GM12878 (cell line): Measurements from ENCODE around the gene PRCC. TPM values are rescaled to one million over a fixed set of nuclear protein-coding genes. Genes with fewer than 3 reads are reported as not detected.

Experiments used
- ATAC-seq: fragments of 200-7000 bp; cut with Tn5 transposase; 3 replicates; pipeline ENCODE4 v1.9.1; 2020; ENCODE audit warnings: mild to moderate bottlenecking, moderate library complexity
- BruUV-seq: library from RNA; stranded (reverse); fragments of 400-500 nt; replicated peaks from 2 replicates; lab custom pipeline; 2021; lab: Mats Ljungman, UMichigan
- CTCF ChIA-PET: fragments of 300-600 bp; sonication (Branson Sonifier 250); formaldehyde crosslinking; extraction: SDS; loops from one replicate; lab custom pipeline; 2021; ENCODE audit warnings: inconsistent platforms; lab: Yijun Ruan, JAX
- POLR2A ChIA-PET: fragments of 350-600 bp; formaldehyde crosslinking; extraction: SDS; loops from one replicate; lab custom pipeline; 2021; ENCODE audit warnings: inconsistent platforms; lab: Charles Lee
- RAD21 ChIA-PET: fragments of 300-600 bp; sonication (Branson Sonifier 250); formaldehyde crosslinking; loops from one replicate; lab custom pipeline; 2023; ENCODE audit warnings: antibody characterized with exemption; ENCODE audit not compliant: unreplicated experiment; lab: Charles Lee
- SMC1A ChIA-PET: fragments of 300-600 bp; sonication (Branson Sonifier 250); formaldehyde crosslinking; loops from one replicate; lab custom pipeline; 2023; ENCODE audit not compliant: unreplicated experiment, uncharacterized antibody; lab: Charles Lee
- DNase-seq: peaks from one replicate; pipeline ENCODE4 v3.0.0-alpha.2; 2011; ENCODE audit warnings: low read depth, low spot score
- FAIRE-seq: peaks from 3 replicates; lab custom pipeline; 2011; peaks lifted over from hg19 to GRCh38; lab: Jason Lieb, UNC
- H2AFZ ChIP-seq: 2 replicates; pipeline ENCODE4 v1.6.0; 2011; ENCODE audit warnings: low read depth, low read length, control low read depth; ENCODE audit not compliant: control insufficient read depth
- H3K27ac ChIP-seq: 2 replicates; pipeline ENCODE4 v1.5.1; 2011; ENCODE audit warnings: control low read depth; ENCODE audit not compliant: control insufficient read depth, insufficient read depth
- H3K27me3 ChIP-seq, 2 experiments: replicated peaks in 1 of 2; 2 replicates each; pipeline versions ENCODE4 v1.6.0 to v1.6.1; 2011; ENCODE audit warnings: low read length in 1 of 2; ENCODE audit not compliant: control insufficient read depth in 2 of 2, insufficient read depth in 2 of 2
- H3K36me3 ChIP-seq, 2 experiments: 2 replicates each; pipeline ENCODE4 v1.5.1; 2011; ENCODE audit warnings: low read length in 1 of 2; ENCODE audit not compliant: control insufficient read depth in 2 of 2, insufficient read depth in 2 of 2
- H3K4me1 ChIP-seq: 2 replicates; pipeline ENCODE4 v1.6.1; 2011; ENCODE audit warnings: mild to moderate bottlenecking, low read length, moderate library complexity, mixed read lengths; ENCODE audit not compliant: control insufficient read depth, insufficient read depth
- H3K4me2 ChIP-seq: 2 replicates; pipeline ENCODE4 v1.6.0; 2011; ENCODE audit warnings: control low read depth; ENCODE audit not compliant: control insufficient read depth, insufficient read depth
- H3K4me3 ChIP-seq: fragments of 200-600 bp; sonication (generic); 2 replicates; pipeline ENCODE4 v1.5.1; 2016
- H3K79me2 ChIP-seq: 2 replicates; pipeline ENCODE4 v1.6.0; 2011; ENCODE audit warnings: low read length; ENCODE audit not compliant: control insufficient read depth, insufficient read depth
- H3K9ac ChIP-seq: 2 replicates; pipeline ENCODE4 v1.8.0; 2011; ENCODE audit warnings: low read length, control low read depth, mixed read lengths; ENCODE audit not compliant: control insufficient read depth, insufficient read depth
- H3K9me3 ChIP-seq: replicated peaks from 3 replicates; pipeline ENCODE4 v1.5.1; 2011; ENCODE audit warnings: mild to moderate bottlenecking, low read length; ENCODE audit not compliant: control insufficient read depth, insufficient read depth
- H4K20me1 ChIP-seq: 2 replicates; pipeline ENCODE4 v1.6.0; 2011; ENCODE audit not compliant: control insufficient read depth, insufficient read depth
- MYB ChIP-seq: fragments of 150-350 bp; IDR thresholded peaks from 2 replicates; pipeline ENCODE4 v1.6.1; 2014; ENCODE audit warnings: mild to moderate bottlenecking, low read depth, low read length, borderline replicate concordance
- PAX8 ChIP-seq: fragments of 450-650 bp; IDR thresholded peaks from 2 replicates; pipeline ENCODE4 v1.6.1; 2017; ENCODE audit warnings: mild to moderate bottlenecking, moderate library complexity
- POLR2AphosphoS5 ChIP-seq: IDR thresholded peaks from 2 replicates; pipeline ENCODE4 v1.6.1; 2011; ENCODE audit warnings: mild to moderate bottlenecking, low read length, inconsistent platforms
- SUPT20H ChIP-seq: IDR thresholded peaks from 2 replicates; pipeline ENCODE4 v1.6.1; 2011; ENCODE audit warnings: low read depth, mild to moderate bottlenecking, low read length, moderate library complexity, borderline replicate concordance; ENCODE audit not compliant: control insufficient read depth
- ZNF207 ChIP-seq: fragments of 450-650 bp; IDR thresholded peaks from 2 replicates; pipeline ENCODE4 v1.6.1; 2014; ENCODE audit warnings: antibody characterized with exemption, mild to moderate bottlenecking, borderline replicate concordance
- ZNF24 ChIP-seq: fragments of 450-650 bp; IDR thresholded peaks from 2 replicates; pipeline ENCODE4 v1.6.1; 2017; ENCODE audit warnings: antibody characterized with exemption, mild to moderate bottlenecking
- ZNF687 ChIP-seq: fragments of 450-650 bp; IDR thresholded peaks from 2 replicates; pipeline ENCODE4 v1.6.1; 2017; ENCODE audit warnings: mild to moderate bottlenecking, moderate library complexity
- WGBS: methylation state at CpG from one replicate; pipeline ENCODE4 v1.1.6; 2016; ENCODE audit warnings: low lambda C conversion rate; ENCODE audit not compliant: insufficient replicate concordance, insufficient coverage; ENCODE audit errors: missing lambda C conversion rate; 5-methylcytosine and 5-hydroxymethylcytosine counted together
- in situ Hi-C: fragments of 300-500 bp; cut with MboI; formaldehyde crosslinking; loops from 9 replicates; pipeline ENCODE4 v1.14.3; 2018; ENCODE audit warnings: mixed read lengths
- intact Hi-C: fragments of 100-400 bp; cut with micrococcal nuclease; formaldehyde crosslinking; loops from one replicate; pipeline ENCODE4 v1.14.2; 2022; ENCODE audit not compliant: unreplicated experiment
- polyA plus RNA-seq, 11 experiments: library from polyadenylated mRNA; depleted of rRNA in 4 of 11; unstranded in 6 of 11; stranded (reverse) in 5 of 11; fragments of >200 nt; fragmentation: Nextera tagmentation in 4 of 11; fragmentation: Illumina TruSeq in 1 of 11; extraction: Ambion mirVana in 4 of 11; extraction: Trizol in 1 of 11; gene quantifications; 1 replicate in 1 of 11; 2 replicates in 10 of 11; pipeline versions ENCODE4 v1.2.1 to v1.2.3, GENCODE V29; 2011 to 2016; ENCODE audit warnings: inconsistent platforms in 2 of 11, missing spikeins in 2 of 11, low read depth in 1 of 11
- total RNA-seq, 4 experiments: library from RNA; depleted of rRNA in 3 of 4; stranded (reverse); fragments of >200 nt in 3 of 4; fragmentation: Illumina TruSeq in 1 of 4; extraction: Trizol in 1 of 4; gene quantifications; 2 replicates each; pipeline versions ENCODE4 v1.2.1 to v1.2.3, GENCODE V29; 2013 to 2021

Gene PRCC
- total and polyA plus RNA-seq, 10 of the 15 experiments (the other 5 are each of a cell fraction or from before 2014, with no cell fraction given), result 23.8 to 132 (median 63.1) TPM

DNA sequence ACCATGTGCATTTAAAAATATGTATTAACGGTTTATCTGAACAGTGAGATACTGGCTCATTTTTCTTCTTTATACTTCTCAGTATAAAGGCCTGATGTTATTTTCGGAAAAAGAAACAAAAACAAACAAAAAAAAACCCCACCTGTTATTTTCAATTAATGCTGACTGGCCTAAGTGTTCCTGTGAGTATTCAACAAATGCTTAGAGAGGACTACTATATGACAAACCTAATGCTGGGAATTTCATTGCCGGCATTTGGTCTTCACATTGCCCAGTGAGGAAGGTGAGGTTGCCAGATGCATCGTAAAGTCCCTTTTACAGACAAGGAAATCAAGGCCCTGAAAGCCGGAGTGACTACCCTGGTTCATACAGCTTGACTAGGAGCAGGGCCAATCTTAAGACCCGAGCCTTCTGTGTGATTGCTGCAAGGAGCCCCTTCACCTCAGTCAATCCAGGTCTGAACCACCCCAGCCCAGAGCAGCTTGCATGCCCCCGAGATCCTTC lies 27.0 kb upstream of the PRCC start:
- Histone ChIP-seq H3K9ac (peak overlapping the region; percentile 64), H3K4me2 (peak overlapping the region; percentile 32), H3K79me2 (peaks cover 23% of the 10 kb centered on the region), H3K4me3 (peak overlapping the region; percentile 68), H2AFZ (peak overlapping the region; percentile 76; the same call in 1 of the 2 replicates), H4K20me1 (no peaks in the 10 kb centered on the region), H3K36me3 (peaks cover 19 to 30% of the 10 kb centered on the region in 2 experiments), H3K27ac (peak overlapping the region; percentile 76)
- RAD21 ChIA-PET, result interaction anchor here (1.2 to 2.7 kb wide), 11 partner anchors 10 to 119 kb away, joined by 3 to 49 read pairs (median 6); partner anchors contain the start of genes HDGF, ISG20L2, METTL25B and PRCC
- CTCF ChIA-PET, result interaction anchor here (0.8 to 3.7 kb wide), 11 partner anchors 9 to 142 kb away, joined by 3 to 56 read pairs (median 7); partner anchors contain the start of genes HDGF, ISG20L2, METTL25B and PRCC
- DNase-seq (no peak), ATAC-seq (peak; percentile 31; the same call in 2 of the 3 replicates)
- POLR2A ChIA-PET, result interaction anchor here (0.7 to 5.4 kb wide), 7 partner anchors 11 to 402 kb away, joined by 3 to 75 read pairs (median 11); partner anchors contain the start of genes CCT3, HDGF, ISG20L2 and METTL25B
- SMC1A ChIA-PET, result interaction anchor here (1.0 to 5.0 kb wide), 6 partner anchors 13 to 76 kb away, joined by 3 to 57 read pairs (median 4); partner anchors contain the start of genes ISG20L2, METTL25B, PRCC and SH2D2A
- intact Hi-C loops, result loop anchor here (10.0 kb wide), 1 partner anchor 235 kb away; the partner anchor contains the start of gene MEF2D
- 2% methylated on average over 7 of the region's 7 CpGs for WGBS
- in situ Hi-C loops, result no loop called here
- TSS peak; percentile 46 for BruUV-seq
- TF ChIP-seq ZNF687 (no peak), ZNF24 (no peak), SUPT20H (no peak), POLR2AphosphoS5 (no peak), MYB (no peak), ZNF207 (no peak), PAX8 (no peak)
- TF ChIP-seq, all 136 proteins: peak for 0
- peak; percentile 82 for FAIRE-seq
- H3K9me3 ChIP-seq, result no peaks in the 10 kb centered on the region
- peaks cover 5% of the 10 kb centered on the region; the same call in 1 of the 2 replicates for H3K4me1 ChIP-seq
- H3K27me3 ChIP-seq, result no peaks in the 10 kb centered on the region
